K562 (cell line): ENCODE measurements around the gene ABHD16A. TPM values are rescaled to one million over a fixed set of nuclear protein-coding genes. Genes with fewer than 3 reads are reported as not detected.
A peak's percentile ranks its signal among the peaks of the same experiment; 100 is the strongest.

Source experiments
- DPF2 ChIP-seq: fragments of 450-650 bp; IDR thresholded peaks from 2 replicates; pipeline ENCODE4 v1.6.1; 2016
- ESRRB ChIP-seq: fragments of 250-450 bp; sonication (Bioruptor Pico); IDR thresholded peaks from 2 replicates; pipeline ENCODE4 v1.5.0; 2020; ENCODE audit warnings: mild to moderate bottlenecking, moderate library complexity, borderline replicate concordance
- ZNF766 ChIP-seq: fragments of 200-800 bp; sonication (Bioruptor generic); conservative IDR thresholded peaks from 2 replicates; pipeline ENCODE4 v1.6.1; 2016; ENCODE audit warnings: missing genetic modification characterization, missing compliant biosample characterization
- polyA plus RNA-seq, 8 experiments: library from polyadenylated mRNA; depleted of rRNA in 4 of 8; stranded (reverse) in 5 of 8; unstranded in 3 of 8; fragments of >200 nt; fragmentation: Nextera tagmentation in 2 of 8; fragmentation: Illumina TruSeq in 1 of 8; extraction: Ambion mirVana in 2 of 8; extraction: Trizol in 1 of 8; gene quantifications; 2 replicates each; pipeline versions ENCODE4 v1.2.1 to v1.2.3, GENCODE V29; 2011 to 2014; ENCODE audit warnings: inconsistent platforms in 1 of 8, missing spikeins in 1 of 8
- total RNA-seq, 7 experiments: library from RNA; depleted of rRNA in 6 of 7; stranded (reverse); fragments of >200 nt in 6 of 7; fragmentation: Illumina TruSeq in 2 of 7; extraction: Trizol in 2 of 7; gene quantifications; 2 replicates each; pipeline versions ENCODE4 v1.2.1 to v1.2.3, GENCODE V29; 2011 to 2021; ENCODE audit warnings: low replicate concordance in 1 of 7
- TF ChIP-seq, protein P1 (sequence below): fragments of 250-450 bp; sonication (Bioruptor Pico); IDR thresholded peaks from 2 replicates; pipeline ENCODE4 v1.4.0; 2020
- TF ChIP-seq, protein P2 (sequence below): sonication (generic); formaldehyde crosslinking; IDR thresholded peaks from 2 replicates; pipeline ENCODE4 v1.8.1; 2023; ENCODE audit warnings: mild to moderate bottlenecking, missing genetic modification reagents
- TF ChIP-seq, protein P3 (sequence below): fragments of 250-450 bp; sonication (Bioruptor Pico); IDR thresholded peaks from 2 replicates; pipeline ENCODE4 v1.4.0; 2020; ENCODE audit warnings: borderline replicate concordance
- TF ChIP-seq, protein P4 (sequence below): sonication (generic); formaldehyde crosslinking; IDR thresholded peaks from 2 replicates; pipeline ENCODE4 v1.8.1; 2023; ENCODE audit warnings: missing genetic modification reagents, mild to moderate bottlenecking, borderline replicate concordance

ABHD16A gene
- total and polyA plus RNA-seq, 9 of the 15 experiments (the other 6 are each of a cell fraction or from before 2014, with no cell fraction given) = 25.8 to 120 (median 81.6) TPM

DNA sequence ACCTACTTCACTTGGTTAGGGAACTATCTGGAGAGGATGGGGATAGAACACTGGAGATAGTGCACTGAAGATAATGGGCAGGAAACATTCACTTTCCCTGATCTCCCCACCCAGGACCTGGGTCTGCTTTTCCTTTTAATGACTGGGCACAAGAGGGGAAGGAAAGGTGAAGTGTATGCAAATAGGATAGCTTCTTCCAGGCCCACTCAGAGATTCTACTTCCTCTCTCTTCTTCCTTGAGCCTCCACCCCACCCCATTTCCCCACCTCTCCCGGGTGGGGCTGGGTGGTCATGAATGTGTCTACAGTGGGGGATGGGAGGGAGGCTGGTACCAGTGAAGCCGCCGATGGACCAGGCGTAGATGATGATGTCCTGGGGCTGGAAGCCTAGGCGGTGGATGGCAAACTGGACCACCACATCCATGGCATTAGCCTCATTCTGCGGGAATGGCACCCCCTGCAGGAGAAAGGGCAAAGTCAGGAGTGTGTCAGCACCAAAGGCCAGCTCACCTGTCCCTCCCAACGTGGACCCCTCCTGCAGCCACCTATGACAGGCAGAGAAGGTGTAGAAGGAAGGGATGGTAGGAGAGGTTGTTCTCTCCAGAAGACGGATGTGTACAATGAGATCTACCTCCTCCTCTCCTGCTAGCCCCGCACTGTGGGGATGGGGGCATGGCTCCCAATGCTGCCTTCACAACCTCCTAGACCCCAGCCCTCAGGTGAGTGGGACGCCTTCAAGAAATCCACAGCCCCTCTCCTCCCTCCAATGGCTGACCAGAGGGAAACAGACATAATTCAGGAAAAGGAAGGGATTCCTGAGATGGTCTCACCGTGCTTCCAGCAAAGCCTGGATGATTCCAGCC lies 13.6 kb downstream of the ABHD16A start (continued):
- TF ChIP-seq, protein P1, sequence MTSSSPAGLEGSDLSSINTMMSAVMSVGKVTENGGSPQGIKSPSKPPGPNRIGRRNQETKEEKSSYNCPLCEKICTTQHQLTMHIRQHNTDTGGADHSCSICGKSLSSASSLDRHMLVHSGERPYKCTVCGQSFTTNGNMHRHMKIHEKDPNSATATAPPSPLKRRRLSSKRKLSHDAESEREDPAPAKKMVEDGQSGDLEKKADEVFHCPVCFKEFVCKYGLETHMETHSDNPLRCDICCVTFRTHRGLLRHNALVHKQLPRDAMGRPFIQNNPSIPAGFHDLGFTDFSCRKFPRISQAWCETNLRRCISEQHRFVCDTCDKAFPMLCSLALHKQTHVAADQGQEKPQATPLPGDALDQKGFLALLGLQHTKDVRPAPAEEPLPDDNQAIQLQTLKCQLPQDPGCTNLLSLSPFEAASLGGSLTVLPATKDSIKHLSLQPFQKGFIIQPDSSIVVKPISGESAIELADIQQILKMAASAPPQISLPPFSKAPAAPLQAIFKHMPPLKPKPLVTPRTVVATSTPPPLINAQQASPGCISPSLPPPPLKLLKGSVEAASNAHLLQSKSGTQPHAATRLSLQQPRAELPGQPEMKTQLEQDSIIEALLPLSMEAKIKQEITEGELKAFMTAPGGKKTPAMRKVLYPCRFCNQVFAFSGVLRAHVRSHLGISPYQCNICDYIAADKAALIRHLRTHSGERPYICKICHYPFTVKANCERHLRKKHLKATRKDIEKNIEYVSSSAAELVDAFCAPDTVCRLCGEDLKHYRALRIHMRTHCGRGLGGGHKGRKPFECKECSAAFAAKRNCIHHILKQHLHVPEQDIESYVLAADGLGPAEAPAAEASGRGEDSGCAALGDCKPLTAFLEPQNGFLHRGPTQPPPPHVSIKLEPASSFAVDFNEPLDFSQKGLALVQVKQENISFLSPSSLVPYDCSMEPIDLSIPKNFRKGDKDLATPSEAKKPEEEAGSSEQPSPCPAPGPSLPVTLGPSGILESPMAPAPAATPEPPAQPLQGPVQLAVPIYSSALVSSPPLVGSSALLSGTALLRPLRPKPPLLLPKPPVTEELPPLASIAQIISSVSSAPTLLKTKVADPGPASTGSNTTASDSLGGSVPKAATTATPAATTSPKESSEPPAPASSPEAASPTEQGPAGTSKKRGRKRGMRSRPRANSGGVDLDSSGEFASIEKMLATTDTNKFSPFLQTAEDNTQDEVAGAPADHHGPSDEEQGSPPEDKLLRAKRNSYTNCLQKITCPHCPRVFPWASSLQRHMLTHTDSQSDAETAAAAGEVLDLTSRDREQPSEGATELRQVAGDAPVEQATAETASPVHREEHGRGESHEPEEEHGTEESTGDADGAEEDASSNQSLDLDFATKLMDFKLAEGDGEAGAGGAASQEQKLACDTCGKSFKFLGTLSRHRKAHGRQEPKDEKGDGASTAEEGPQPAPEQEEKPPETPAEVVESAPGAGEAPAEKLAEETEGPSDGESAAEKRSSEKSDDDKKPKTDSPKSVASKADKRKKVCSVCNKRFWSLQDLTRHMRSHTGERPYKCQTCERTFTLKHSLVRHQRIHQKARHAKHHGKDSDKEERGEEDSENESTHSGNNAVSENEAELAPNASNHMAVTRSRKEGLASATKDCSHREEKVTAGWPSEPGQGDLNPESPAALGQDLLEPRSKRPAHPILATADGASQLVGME (CRISPR knock-in tag) = peak; percentile 30; the same call in 1 of the 2 replicates
- TF ChIP-seq ESRRB (no peak), DPF2 (no peak), ZNF766 (no peak)
- TF ChIP-seq, protein P2, sequence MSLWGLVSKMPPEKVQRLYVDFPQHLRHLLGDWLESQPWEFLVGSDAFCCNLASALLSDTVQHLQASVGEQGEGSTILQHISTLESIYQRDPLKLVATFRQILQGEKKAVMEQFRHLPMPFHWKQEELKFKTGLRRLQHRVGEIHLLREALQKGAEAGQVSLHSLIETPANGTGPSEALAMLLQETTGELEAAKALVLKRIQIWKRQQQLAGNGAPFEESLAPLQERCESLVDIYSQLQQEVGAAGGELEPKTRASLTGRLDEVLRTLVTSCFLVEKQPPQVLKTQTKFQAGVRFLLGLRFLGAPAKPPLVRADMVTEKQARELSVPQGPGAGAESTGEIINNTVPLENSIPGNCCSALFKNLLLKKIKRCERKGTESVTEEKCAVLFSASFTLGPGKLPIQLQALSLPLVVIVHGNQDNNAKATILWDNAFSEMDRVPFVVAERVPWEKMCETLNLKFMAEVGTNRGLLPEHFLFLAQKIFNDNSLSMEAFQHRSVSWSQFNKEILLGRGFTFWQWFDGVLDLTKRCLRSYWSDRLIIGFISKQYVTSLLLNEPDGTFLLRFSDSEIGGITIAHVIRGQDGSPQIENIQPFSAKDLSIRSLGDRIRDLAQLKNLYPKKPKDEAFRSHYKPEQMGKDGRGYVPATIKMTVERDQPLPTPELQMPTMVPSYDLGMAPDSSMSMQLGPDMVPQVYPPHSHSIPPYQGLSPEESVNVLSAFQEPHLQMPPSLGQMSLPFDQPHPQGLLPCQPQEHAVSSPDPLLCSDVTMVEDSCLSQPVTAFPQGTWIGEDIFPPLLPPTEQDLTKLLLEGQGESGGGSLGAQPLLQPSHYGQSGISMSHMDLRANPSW (CRISPR knock-in tag) = peak; percentile 19
- TF ChIP-seq, protein P3, sequence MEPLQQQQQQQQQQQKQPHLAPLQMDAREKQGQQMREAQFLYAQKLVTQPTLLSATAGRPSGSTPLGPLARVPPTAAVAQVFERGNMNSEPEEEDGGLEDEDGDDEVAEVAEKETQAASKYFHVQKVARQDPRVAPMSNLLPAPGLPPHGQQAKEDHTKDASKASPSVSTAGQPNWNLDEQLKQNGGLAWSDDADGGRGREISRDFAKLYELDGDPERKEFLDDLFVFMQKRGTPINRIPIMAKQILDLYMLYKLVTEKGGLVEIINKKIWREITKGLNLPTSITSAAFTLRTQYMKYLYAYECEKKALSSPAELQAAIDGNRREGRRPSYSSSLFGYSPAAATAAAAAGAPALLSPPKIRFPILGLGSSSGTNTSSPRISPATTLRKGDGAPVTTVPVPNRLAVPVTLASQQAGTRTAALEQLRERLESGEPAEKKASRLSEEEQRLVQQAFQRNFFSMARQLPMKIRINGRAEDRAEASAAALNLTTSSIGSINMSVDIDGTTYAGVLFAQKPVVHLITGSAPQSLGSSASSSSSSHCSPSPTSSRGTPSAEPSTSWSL (CRISPR knock-in tag) = 0 out of 2 replicates have a peak, but pooled peaks have one; percentile 11
- TF ChIP-seq, protein P4, sequence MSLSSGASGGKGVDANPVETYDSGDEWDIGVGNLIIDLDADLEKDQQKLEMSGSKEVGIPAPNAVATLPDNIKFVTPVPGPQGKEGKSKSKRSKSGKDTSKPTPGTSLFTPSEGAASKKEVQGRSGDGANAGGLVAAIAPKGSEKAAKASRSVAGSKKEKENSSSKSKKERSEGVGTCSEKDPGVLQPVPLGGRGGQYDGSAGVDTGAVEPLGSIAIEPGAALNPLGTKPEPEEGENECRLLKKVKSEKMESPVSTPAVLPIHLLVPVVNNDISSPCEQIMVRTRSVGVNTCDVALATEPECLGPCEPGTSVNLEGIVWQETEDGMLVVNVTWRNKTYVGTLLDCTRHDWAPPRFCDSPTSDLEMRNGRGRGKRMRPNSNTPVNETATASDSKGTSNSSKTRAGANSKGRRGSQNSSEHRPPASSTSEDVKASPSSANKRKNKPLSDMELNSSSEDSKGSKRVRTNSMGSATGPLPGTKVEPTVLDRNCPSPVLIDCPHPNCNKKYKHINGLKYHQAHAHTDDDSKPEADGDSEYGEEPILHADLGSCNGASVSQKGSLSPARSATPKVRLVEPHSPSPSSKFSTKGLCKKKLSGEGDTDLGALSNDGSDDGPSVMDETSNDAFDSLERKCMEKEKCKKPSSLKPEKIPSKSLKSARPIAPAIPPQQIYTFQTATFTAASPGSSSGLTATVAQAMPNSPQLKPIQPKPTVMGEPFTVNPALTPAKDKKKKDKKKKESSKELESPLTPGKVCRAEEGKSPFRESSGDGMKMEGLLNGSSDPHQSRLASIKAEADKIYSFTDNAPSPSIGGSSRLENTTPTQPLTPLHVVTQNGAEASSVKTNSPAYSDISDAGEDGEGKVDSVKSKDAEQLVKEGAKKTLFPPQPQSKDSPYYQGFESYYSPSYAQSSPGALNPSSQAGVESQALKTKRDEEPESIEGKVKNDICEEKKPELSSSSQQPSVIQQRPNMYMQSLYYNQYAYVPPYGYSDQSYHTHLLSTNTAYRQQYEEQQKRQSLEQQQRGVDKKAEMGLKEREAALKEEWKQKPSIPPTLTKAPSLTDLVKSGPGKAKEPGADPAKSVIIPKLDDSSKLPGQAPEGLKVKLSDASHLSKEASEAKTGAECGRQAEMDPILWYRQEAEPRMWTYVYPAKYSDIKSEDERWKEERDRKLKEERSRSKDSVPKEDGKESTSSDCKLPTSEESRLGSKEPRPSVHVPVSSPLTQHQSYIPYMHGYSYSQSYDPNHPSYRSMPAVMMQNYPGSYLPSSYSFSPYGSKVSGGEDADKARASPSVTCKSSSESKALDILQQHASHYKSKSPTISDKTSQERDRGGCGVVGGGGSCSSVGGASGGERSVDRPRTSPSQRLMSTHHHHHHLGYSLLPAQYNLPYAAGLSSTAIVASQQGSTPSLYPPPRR (CRISPR knock-in tag) = 0 out of 2 replicates have a peak, but pooled peaks have one; percentile 56
